ENCODE measurements around the gene STK10. TPM values are rescaled to one million over a fixed set of nuclear protein-coding genes. Genes with fewer than 3 reads are reported as not detected.

STK10 gene
- total and polyA plus RNA-seq, 2 experiments from 2014 or later, result 7.5 to 17.8 TPM

- DNase-seq (ENCODE audit: low spot score), result no peak
- no peaks in the 10 kb centered on the region; the same call in 1 of the 2 replicates for H4K20me1 ChIP-seq (replicated peaks; ENCODE audit: insufficient read depth)
- Mint-ChIP-seq H3K27me3 (ENCODE audit: insufficient read depth, low read depth, poor library complexity) (peaks cover 7% of the 10 kb centered on the region), H3K9me3 (no peaks in the 10 kb centered on the region), H3K36me3 (ENCODE audit: low read depth) (no peaks in the 10 kb centered on the region), H3K4me3 (no peak overlapping the region), H3K4me1 (peaks cover 18% of the 10 kb centered on the region), H3K27ac (no peak overlapping the region)
- TF ChIP-seq EZH2 (IDR thresholded peaks at IDR 0.05; ENCODE audit: low read depth, unreplicated experiment) (no peak), CTCF (conservative IDR thresholded peaks at IDR 0.05; ENCODE audit: low read depth in 2 of 2) (no peak), NANOG (IDR thresholded peaks at IDR 0.05; ENCODE audit: borderline replicate concordance) (no peak), STAT1 (IDR thresholded peaks at IDR 0.05; ENCODE audit: unreplicated experiment) (no peak), POLR2AphosphoS5 (IDR thresholded peaks at IDR 0.05; ENCODE audit: low read depth) (no peak), ZNF462 (CRISPR knock-in tag; IDR thresholded peaks at IDR 0.05) (no peak), REST (IDR thresholded peaks at IDR 0.05; ENCODE audit: unreplicated experiment) (no peak), ZNF331 (CRISPR knock-in tag; IDR thresholded peaks at IDR 0.05; ENCODE audit: low read depth) (no peak)
- peaks cover 6% of the 10 kb centered on the region; the same call in 1 of the 2 replicates for H3K4me1 ChIP-seq (ENCODE audit: insufficient read depth)
- no peak overlapping the region for H3K4me2 ChIP-seq
- no peaks in the 10 kb centered on the region for H3K9me2 ChIP-seq (ENCODE audit: insufficient read depth)
- H3K79me2 ChIP-seq (replicated peaks; ENCODE audit: insufficient read depth), result peaks cover 12% of the 10 kb centered on the region; the same call in 1 of the 2 replicates
- no peaks in the 10 kb centered on the region for H3K36me3 ChIP-seq (ENCODE audit: insufficient read depth)
- H2AFZ ChIP-seq, result no peak overlapping the region
- H3K4me3 ChIP-seq, result no peak overlapping the region
- H3K27ac ChIP-seq (ENCODE audit: low read depth), result no peak overlapping the region
- H3F3A ChIP-seq (replicated peaks; ENCODE audit: low read depth), result 0 out of 2 replicates have a peak, but pooled peaks cover 4% of the 10 kb centered on the region
- no peaks in the 10 kb centered on the region for H3K27me3 ChIP-seq (ENCODE audit: insufficient read depth)
- ATAC-seq, result no peak; the same call in 2 of the 3 replicates
Measured at GRCh38 chr5:172144931-172145869, 42.8 kb downstream of the STK10 start.
